ENCODE measurements around the gene NOTCH3.

NOTCH3 gene

GRCh38 chr19:15245370-15246197, 44.8 kb upstream of the NOTCH3 start:
- peaks cover 81% of the 10 kb centered on the region for H3K36me3 ChIP-seq (ENCODE audit: low read depth)
- no peak for TF ChIP-seq CTCF (IDR thresholded peaks at IDR 0.05; ENCODE audit: poor library complexity, severe bottlenecking)
- H3K27ac ChIP-seq (ENCODE audit: poor library complexity, severe bottlenecking): no peak overlapping the region
- H3K9me3 ChIP-seq (ENCODE audit: severe bottlenecking): no peaks in the 10 kb centered on the region
- H3K4me3 ChIP-seq (ENCODE audit: severe bottlenecking): no peak overlapping the region
- DNase-seq (ENCODE audit: low spot score) (no peak), ATAC-seq (ENCODE audit: low read depth) (no peak)
- H3K27me3 ChIP-seq (ENCODE audit: insufficient read depth, poor library complexity, severe bottlenecking): no peaks in the 10 kb centered on the region
- peaks cover 20% of the 10 kb centered on the region for H3K4me1 ChIP-seq (ENCODE audit: insufficient read depth, poor library complexity, severe bottlenecking)

GRCh38 chr19:15244808-15245207, 44.0 kb upstream of the NOTCH3 start:
- Histone ChIP-seq H3K9me3 (ENCODE audit: severe bottlenecking) (no peaks in the 10 kb centered on the region), H3K27ac (ENCODE audit: poor library complexity, severe bottlenecking) (no peak overlapping the region), H3K36me3 (ENCODE audit: low read depth) (peaks cover 88% of the 10 kb centered on the region), H3K27me3 (ENCODE audit: insufficient read depth, poor library complexity, severe bottlenecking) (no peaks in the 10 kb centered on the region), H3K4me3 (ENCODE audit: severe bottlenecking) (no peak overlapping the region), H3K4me1 (ENCODE audit: insufficient read depth, poor library complexity, severe bottlenecking) (peaks cover 12% of the 10 kb centered on the region)
- no peak for ATAC-seq (ENCODE audit: low read depth)
- DNase-seq (ENCODE audit: low spot score): no peak
- TF ChIP-seq CTCF (IDR thresholded peaks at IDR 0.05; ENCODE audit: poor library complexity, severe bottlenecking): no peak

- DNase-seq (ENCODE audit: low spot score) (peak; percentile 62), ATAC-seq (ENCODE audit: low read depth) (no peak)
- no peaks in the 10 kb centered on the region for H3K9me3 ChIP-seq (ENCODE audit: severe bottlenecking)
- no peak overlapping the region for H3K27ac ChIP-seq (ENCODE audit: poor library complexity, severe bottlenecking)
- H3K36me3 ChIP-seq (ENCODE audit: low read depth): peaks cover 88% of the 10 kb centered on the region
- no peak overlapping the region for H3K4me3 ChIP-seq (ENCODE audit: severe bottlenecking)
- TF ChIP-seq CTCF (IDR thresholded peaks at IDR 0.05; ENCODE audit: poor library complexity, severe bottlenecking): no peak
- H3K4me1 ChIP-seq (ENCODE audit: insufficient read depth, poor library complexity, severe bottlenecking): peaks cover 6% of the 10 kb centered on the region
- H3K27me3 ChIP-seq (ENCODE audit: insufficient read depth, poor library complexity, severe bottlenecking): no peaks in the 10 kb centered on the region
These were observed 43.5 kb upstream of the NOTCH3 start for GRCh38 chr19:15244106-15244803.

DNA sequence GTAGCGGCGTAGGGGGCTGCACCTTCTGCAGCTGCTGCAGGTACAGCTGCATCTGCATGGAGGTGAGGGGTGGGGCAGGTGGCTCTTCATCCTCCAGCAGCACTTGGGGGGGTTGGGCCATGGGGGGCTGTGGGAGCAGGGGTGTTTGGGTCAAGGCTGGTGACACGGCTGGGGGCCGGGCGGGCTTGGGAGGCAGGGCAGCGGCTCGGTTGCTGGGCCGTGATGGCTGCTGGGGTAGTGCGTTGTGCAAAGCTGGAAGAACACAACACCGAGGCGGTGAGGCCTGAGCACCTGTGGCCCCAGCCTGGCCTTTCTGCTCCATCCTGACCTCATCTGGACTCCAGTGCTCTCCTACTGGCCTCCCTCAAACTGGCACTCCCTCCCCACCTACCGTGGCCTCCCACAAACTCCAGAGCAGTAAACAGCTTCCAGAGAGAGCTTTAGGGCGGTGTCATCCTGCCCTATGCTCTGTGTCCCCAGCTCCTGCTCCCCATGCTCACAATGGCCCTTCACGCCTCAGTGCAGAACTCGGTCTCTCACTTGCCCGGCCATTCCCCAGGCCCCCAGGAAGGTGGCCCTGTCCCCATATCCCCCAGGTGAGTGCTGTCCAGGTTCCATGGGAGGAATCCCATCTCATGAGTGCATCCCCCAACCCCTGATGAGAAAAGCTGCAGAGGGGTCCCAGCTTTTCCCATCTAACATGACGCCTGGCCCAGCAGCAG, 42.6 kb upstream of the NOTCH3 start:
- Histone ChIP-seq H3K36me3 (ENCODE audit: low read depth) (peaks cover 88% of the 10 kb centered on the region), H3K27me3 (ENCODE audit: insufficient read depth, poor library complexity, severe bottlenecking) (no peaks in the 10 kb centered on the region), H3K4me3 (ENCODE audit: severe bottlenecking) (no peak overlapping the region), H3K9me3 (ENCODE audit: severe bottlenecking) (no peaks in the 10 kb centered on the region), H3K27ac (ENCODE audit: poor library complexity, severe bottlenecking) (no peak overlapping the region), H3K4me1 (ENCODE audit: insufficient read depth, poor library complexity, severe bottlenecking) (no peaks in the 10 kb centered on the region)
- no peak for TF ChIP-seq CTCF (IDR thresholded peaks at IDR 0.05; ENCODE audit: poor library complexity, severe bottlenecking)
- DNase-seq (ENCODE audit: low spot score): no peak
- no peak for ATAC-seq (ENCODE audit: low read depth)
